Breast epithelium (tissue), 3 donors: ENCODE results near the gene ASF1A.

Experiments used
- CTCF ChIP-seq, 3 donors: fragments of 450-650 bp; IDR thresholded peaks; one replicate each; pipeline ENCODE4 v1.5.1; 2016 to 2017; ENCODE audit warnings: antibody characterized with exemption in 3 of 3, mild to moderate bottlenecking in 3 of 3, moderate library complexity in 3 of 3
- POLR2AphosphoS5 ChIP-seq, 3 donors: sonication (generic); formaldehyde crosslinking; IDR thresholded peaks; one replicate each; pipeline ENCODE4 v1.6.1; 2017; ENCODE audit warnings: antibody characterized with exemption in 3 of 3

GRCh38 chr6:118933855-118934460 is 40.0 kb downstream of the ASF1A start:
- TF ChIP-seq POLR2AphosphoS5 (IDR thresholded peaks at IDR 0.05) (no peak), CTCF (IDR thresholded peaks at IDR 0.05) (no peak)
